HepG2 (cell line): ENCODE measurements around the gene GSK3B. TPM values are rescaled to one million over a fixed set of nuclear protein-coding genes. Genes with fewer than 3 reads are reported as not detected.

Experiments
- ATAC-seq: fragments of 200-7000 bp; cut with Tn5 transposase; 3 replicates; pipeline ENCODE4 v1.9.1; 2020; ENCODE audit warnings: mild to moderate bottlenecking, moderate library complexity
- BruUV-seq: library from RNA; stranded (reverse); fragments of 400-500 nt; replicated peaks from 2 replicates; lab custom pipeline; 2021; lab: Mats Ljungman, UMichigan
- CTCF ChIA-PET: fragments of 300-600 bp; formaldehyde crosslinking; extraction: SDS; loops from one replicate; lab custom pipeline; 2021; ENCODE audit warnings: low total read pairs, inconsistent platforms, low intra/inter-chr PET ratio; lab: Yijun Ruan, JAX
- POLR2A ChIA-PET: fragments of 350-600 bp; sonication (Branson Sonifier 250); formaldehyde crosslinking; loops from one replicate; lab custom pipeline; 2020; ENCODE audit warnings: antibody characterized with exemption, inconsistent platforms; lab: Yijun Ruan, JAX
- DNase-seq: peaks from one replicate; pipeline ENCODE4 v3.0.0-alpha.2; 2015; ENCODE audit warnings: low spot score
- FAIRE-seq: peaks from 3 replicates; lab custom pipeline; 2011; peaks lifted over from hg19 to GRCh38; lab: Jason Lieb, UNC
- H2AFZ ChIP-seq: one replicate; pipeline ENCODE4 v1.6.1; 2011; ENCODE audit warnings: low read length, inconsistent platforms
- H3K27ac ChIP-seq: fragments of 300-600 bp; 3 replicates; pipeline ENCODE4 v1.8.0; 2011; ENCODE audit warnings: mixed run types, mild to moderate bottlenecking, mixed read lengths, low read length, inconsistent platforms; ENCODE audit not compliant: insufficient read depth; ENCODE audit errors: extremely low read length
- H3K27me3 ChIP-seq, 2 experiments: fragments of 200-600 bp in 1 of 2; 2 replicates in 1 of 2; 3 replicates in 1 of 2; pipeline versions ENCODE4 v1.6.0 to v1.8.0; 2011; ENCODE audit warnings: low read length in 2 of 2, mild to moderate bottlenecking in 2 of 2, moderate library complexity in 2 of 2, inconsistent platforms in 1 of 2; ENCODE audit not compliant: insufficient read depth in 2 of 2, control insufficient read depth in 1 of 2
- H3K36me3 ChIP-seq, 2 experiments: fragments of 200-600 bp in 1 of 2; replicated peaks in 1 of 2; 2 replicates in 1 of 2; 3 replicates in 1 of 2; pipeline versions ENCODE4 v1.5.1 to v1.8.0; 2011; ENCODE audit warnings: low read length in 2 of 2, inconsistent platforms in 1 of 2; ENCODE audit not compliant: insufficient read depth in 2 of 2, control insufficient read depth in 1 of 2
- H3K4me1 ChIP-seq: 2 replicates; pipeline ENCODE4 v1.5.1; 2012; ENCODE audit warnings: low read length, inconsistent platforms; ENCODE audit not compliant: insufficient read depth
- H3K4me2 ChIP-seq: 2 replicates; pipeline ENCODE4 v1.6.0; 2011; ENCODE audit warnings: low read depth, low read length, inconsistent platforms
- H3K4me3 ChIP-seq, 3 experiments: fragments of 200-600 bp in 1 of 3; sonication (generic), shearing (Covaris generic) in 1 of 3; replicated peaks in 1 of 3; 2 replicates each; pipeline ENCODE4 v1.5.1; 2011 to 2016; ENCODE audit warnings: low read length in 3 of 3, inconsistent platforms in 2 of 3, low read depth in 2 of 3, mild to moderate bottlenecking in 2 of 3, control low read depth in 1 of 3, mixed read lengths in 1 of 3; ENCODE audit not compliant: insufficient read depth in 1 of 3
- H3K79me2 ChIP-seq: one replicate; pipeline ENCODE4 v1.6.1; 2011; ENCODE audit warnings: low read length, inconsistent platforms; ENCODE audit not compliant: insufficient read depth
- H3K9ac ChIP-seq: 2 replicates; pipeline ENCODE4 v1.6.0; 2011; ENCODE audit warnings: mild to moderate bottlenecking, low read depth, low read length, inconsistent platforms; ENCODE audit not compliant: insufficient read depth
- H3K9me3 ChIP-seq: 2 replicates; pipeline ENCODE4 v1.5.1; 2012; ENCODE audit warnings: mild to moderate bottlenecking, low read length
- H4K20me1 ChIP-seq: 2 replicates; pipeline ENCODE4 v1.6.0; 2011; ENCODE audit warnings: inconsistent platforms, mild to moderate bottlenecking, low read length, moderate library complexity; ENCODE audit not compliant: insufficient read depth
- ARID5B ChIP-seq: IDR thresholded peaks from 2 replicates; pipeline ENCODE4 v1.4.0; 2020; ENCODE audit warnings: mild to moderate bottlenecking, missing genetic modification reagents
- GLI4 ChIP-seq: sonication (generic); formaldehyde crosslinking; IDR thresholded peaks from 2 replicates; pipeline ENCODE4 v1.5.1; 2020; ENCODE audit warnings: missing genetic modification reagents, mild to moderate bottlenecking, moderate library complexity, borderline replicate concordance
- HNRNPUL1 ChIP-seq: fragments of 200-400 bp; formaldehyde crosslinking; IDR thresholded peaks from 2 replicates; pipeline ENCODE4 v1.6.1; 2017; ENCODE audit warnings: low read depth, mild to moderate bottlenecking, low read length, moderate library complexity
- JARID2 ChIP-seq: sonication (generic); formaldehyde crosslinking; IDR thresholded peaks from 2 replicates; pipeline ENCODE4 v1.8.1; 2023; ENCODE audit warnings: missing genetic modification reagents, inconsistent platforms; ENCODE audit not compliant: insufficient replicate concordance
- JUNB ChIP-seq: sonication (generic); formaldehyde crosslinking; IDR thresholded peaks from 2 replicates; pipeline ENCODE4 v1.8.0; 2022; ENCODE audit warnings: missing genetic modification reagents, mild to moderate bottlenecking, borderline replicate concordance
- KDM2A ChIP-seq: sonication (generic); formaldehyde crosslinking; IDR thresholded peaks from 2 replicates; pipeline ENCODE4 v1.4.0; 2020; ENCODE audit warnings: low read depth, missing genetic modification reagents, borderline replicate concordance
- REPIN1 ChIP-seq: sonication (generic); formaldehyde crosslinking; IDR thresholded peaks from 2 replicates; pipeline ENCODE4 v1.8.0; 2022; ENCODE audit warnings: missing genetic modification reagents, low read depth, mild to moderate bottlenecking, borderline replicate concordance
- ZFP41 ChIP-seq: sonication (generic); formaldehyde crosslinking; IDR thresholded peaks from 2 replicates; pipeline ENCODE4 v1.4.0; 2020; ENCODE audit warnings: mild to moderate bottlenecking, missing genetic modification reagents, borderline replicate concordance
- ZNF530 ChIP-seq: sonication (generic); formaldehyde crosslinking; IDR thresholded peaks from 2 replicates; pipeline ENCODE4 v1.5.0; 2020; ENCODE audit warnings: low read depth, mild to moderate bottlenecking, missing genetic modification reagents
- ZNF761 ChIP-seq: sonication (generic); formaldehyde crosslinking; conservative IDR thresholded peaks from 2 replicates; pipeline ENCODE4 v1.4.0; 2020; ENCODE audit warnings: mild to moderate bottlenecking, missing genetic modification reagents
- WGBS: methylation state at CpG from one replicate; pipeline ENCODE4 v1.1.6; 2017; ENCODE audit warnings: low lambda C conversion rate; 5-methylcytosine and 5-hydroxymethylcytosine counted together
- in situ Hi-C: cut with HindIII; loops from 2 replicates; pipeline ENCODE4 v1.10.0; 2017; ENCODE audit warnings: low pct_unique_long_range_greater_than_20kb; ENCODE audit not compliant: extremely low pct_ligation_motif_present
- intact Hi-C: fragments of 100-400 bp; cut with micrococcal nuclease; formaldehyde crosslinking; loops from one replicate; pipeline ENCODE4 v1.10.0; 2022; ENCODE audit not compliant: unreplicated experiment
- polyA plus RNA-seq, 8 experiments: library from polyadenylated mRNA; depleted of rRNA in 3 of 8; stranded (reverse) in 7 of 8; unstranded in 1 of 8; fragments of >200 nt; fragmentation: Illumina TruSeq in 4 of 8; extraction: Trizol in 4 of 8; gene quantifications; 2 replicates each; pipeline versions ENCODE4 v1.2.1 to v1.2.3, GENCODE V29; 2011 to 2016; ENCODE audit warnings: low read depth in 4 of 8, missing spikeins in 1 of 8, mixed read lengths in 1 of 8; ENCODE audit not compliant: insufficient read depth in 1 of 8
- total RNA-seq, 5 experiments: library from RNA; depleted of rRNA; stranded (reverse); fragments of >200 nt; fragmentation: Illumina TruSeq; extraction: Trizol; gene quantifications; 2 replicates each; pipeline ENCODE4 v1.2.3, GENCODE V29; 2016; ENCODE audit warnings: low read depth in 1 of 5

Gene GSK3B
- total and polyA plus RNA-seq, 2 of the 13 experiments (the other 11 are each of a cell fraction or from before 2014, with no cell fraction given): 22.3 to 30.1 TPM

GRCh38 chr3:120114376-120114775 lies 20.1 kb upstream of the GSK3B start:
- Histone ChIP-seq H3K4me1 (peaks cover 22% of the 10 kb centered on the region), H3K9ac (no peak overlapping the region)
- FAIRE-seq (no peak), ATAC-seq (no peak)
- CTCF ChIA-PET: no interaction called here
- TF ChIP-seq ZNF530 (CRISPR knock-in tag) (no peak), REPIN1 (CRISPR knock-in tag) (no peak), HNRNPUL1 (no peak), GLI4 (CRISPR knock-in tag) (no peak), KDM2A (CRISPR knock-in tag) (no peak), JUNB (CRISPR knock-in tag) (no peak), JARID2 (no peak), ZNF761 (CRISPR knock-in tag) (no peak), ZFP41 (CRISPR knock-in tag) (no peak), ARID5B (CRISPR knock-in tag) (no peak)
- TF ChIP-seq, all 625 proteins: peak for 0
- intact Hi-C loops (no loop called here), in situ Hi-C loops (no loop called here)
- no TSS peak for BruUV-seq
- Histone ChIP-seq H3K36me3 (no peaks in the 10 kb centered on the region), H3K4me3 (no peak overlapping the region), H3K4me2 (no peak overlapping the region), H2AFZ (no peak overlapping the region), H3K27ac (no peak overlapping the region), H3K79me2 (no peaks in the 10 kb centered on the region), H4K20me1 (no peaks in the 10 kb centered on the region), H3K9me3 (no peaks in the 10 kb centered on the region), H3K27me3 (no peaks in the 10 kb centered on the region)
- DNase-seq: no peak
- POLR2A ChIA-PET: interaction anchor here (0.9 to 3.4 kb wide), 2 partner anchors 18 to 19 kb away, joined by 3 to 14 read pairs; no protein-coding TSS in a partner anchor
- 59% methylated on average over 2 of the region's 2 CpGs for WGBS
